PC-3 (cell line): ENCODE measurements around the gene CADPS2. TPM values are rescaled to one million over a fixed set of nuclear protein-coding genes. Genes with fewer than 3 reads are reported as not detected.
"Not testable (repeated sequence)": the region's sequence is repeated elsewhere in the genome, so short reads cannot be mapped to it uniquely, and the experiment has no call there.

Experiments used
- ATAC-seq: fragments of 200-7000 bp; cut with Tn5 transposase; 2 replicates; pipeline ENCODE4 v1.9.1; 2020; ENCODE audit warnings: mild to moderate bottlenecking, moderate library complexity
- BruUV-seq: library from RNA; stranded (reverse); fragments of 400-500 nt; replicated peaks from 2 replicates; lab custom pipeline; 2021; lab: Mats Ljungman, UMichigan
- CTCF ChIA-PET: fragments of 300-600 bp; sonication (Branson Sonifier 250); formaldehyde crosslinking; loops from one replicate; lab custom pipeline; 2022; ENCODE audit warnings: antibody characterized with exemption; lab: Charles Lee
- POLR2A ChIA-PET: fragments of 300-600 bp; sonication (Branson Sonifier 250); formaldehyde crosslinking; loops from one replicate; lab custom pipeline; 2022; ENCODE audit warnings: antibody characterized with exemption; ENCODE audit not compliant: unreplicated experiment; lab: Charles Lee
- DNase-seq: peaks from one replicate; pipeline ENCODE4 v3.0.0-alpha.2; 2015
- H2AFZ ChIP-seq: fragments of 300-600 bp; sonication (generic); 2 replicates; pipeline ENCODE4 v1.6.0; 2016; ENCODE audit warnings: antibody characterized with exemption, low read length
- H3F3A ChIP-seq: fragments of 300-600 bp; sonication (generic); one replicate; pipeline ENCODE4 v1.6.0; 2017; ENCODE audit warnings: antibody characterized with exemption, low read length, control low read depth, mild to moderate bottlenecking; ENCODE audit not compliant: unreplicated experiment
- H3K27ac ChIP-seq: fragments of 300-600 bp; sonication (generic); 2 replicates; pipeline ENCODE4 v1.5.1; 2016; ENCODE audit warnings: mild to moderate bottlenecking, low read length
- H3K27me3 ChIP-seq: fragments of 300-600 bp; sonication (generic); 2 replicates; pipeline ENCODE4 v1.6.1; 2016; ENCODE audit warnings: low read length, mixed read lengths
- H3K36me3 ChIP-seq: fragments of 300-600 bp; sonication (generic); 2 replicates; pipeline ENCODE4 v1.6.1; 2016; ENCODE audit warnings: low read depth, mixed run types, low read length, mixed read lengths
- H3K4me1 ChIP-seq: fragments of 300-600 bp; sonication (generic); 2 replicates; pipeline ENCODE4 v1.5.1; 2016; ENCODE audit warnings: low read length; ENCODE audit not compliant: insufficient read depth
- H3K4me2 ChIP-seq: fragments of 300-600 bp; sonication (generic); 2 replicates; pipeline ENCODE4 v1.6.0; 2016; ENCODE audit warnings: low read length
- H3K4me3 ChIP-seq: fragments of 300-600 bp; sonication (generic); 2 replicates; pipeline ENCODE4 v1.5.1; 2016; ENCODE audit warnings: mild to moderate bottlenecking, low read length, mixed read lengths
- H3K79me2 ChIP-seq: fragments of 300-600 bp; sonication (generic); 2 replicates; pipeline ENCODE4 v1.6.1; 2017; ENCODE audit warnings: low read length, mixed read lengths
- H3K9ac ChIP-seq: fragments of 300-600 bp; sonication (generic); 2 replicates; pipeline ENCODE4 v1.6.0; 2016; ENCODE audit warnings: mild to moderate bottlenecking, low read length
- H3K9me2 ChIP-seq: fragments of 300-600 bp; sonication (generic); replicated peaks from 2 replicates; pipeline ENCODE4 v1.6.1; 2016; ENCODE audit warnings: mixed run types, low read length, mixed read lengths
- H3K9me3 ChIP-seq: fragments of 300-600 bp; sonication (generic); 2 replicates; pipeline ENCODE4 v1.6.1; 2016; ENCODE audit warnings: low read length, mixed read lengths
- H4K20me1 ChIP-seq: fragments of 300-600 bp; sonication (generic); 2 replicates; pipeline ENCODE4 v1.6.1; 2016; ENCODE audit warnings: low read length, mixed read lengths
- CTCF ChIP-seq: fragments of 300-600 bp; sonication (generic); conservative IDR thresholded peaks from 2 replicates; pipeline ENCODE4 v1.5.1; 2017; ENCODE audit warnings: antibody characterized with exemption, low read depth, mild to moderate bottlenecking, low read length
- EZH2 ChIP-seq: fragments of 300-600 bp; sonication (generic); IDR thresholded peaks from one replicate; pipeline ENCODE4 v1.6.1; 2017; ENCODE audit warnings: antibody characterized with exemption, mild to moderate bottlenecking, low read length; ENCODE audit not compliant: unreplicated experiment
- EZH2phosphoT487 ChIP-seq: fragments of 300-600 bp; sonication (generic); IDR thresholded peaks from 2 replicates; pipeline ENCODE4 v1.6.1; 2018; ENCODE audit warnings: mild to moderate bottlenecking, antibody characterized with exemption, low read length, borderline replicate concordance
- intact Hi-C: fragments of 100-400 bp; cut with micrococcal nuclease; formaldehyde crosslinking; loops from 2 replicates; pipeline ENCODE4 v1.9.0; 2023
- total RNA-seq: library from RNA; depleted of rRNA; stranded (reverse); fragments of >200 nt; gene quantifications from 2 replicates; pipeline ENCODE4 v1.2.3, GENCODE V29; 2014

Gene CADPS2
- total RNA-seq, 1 experiment from 2014 or later = 9.4 TPM

DNA sequence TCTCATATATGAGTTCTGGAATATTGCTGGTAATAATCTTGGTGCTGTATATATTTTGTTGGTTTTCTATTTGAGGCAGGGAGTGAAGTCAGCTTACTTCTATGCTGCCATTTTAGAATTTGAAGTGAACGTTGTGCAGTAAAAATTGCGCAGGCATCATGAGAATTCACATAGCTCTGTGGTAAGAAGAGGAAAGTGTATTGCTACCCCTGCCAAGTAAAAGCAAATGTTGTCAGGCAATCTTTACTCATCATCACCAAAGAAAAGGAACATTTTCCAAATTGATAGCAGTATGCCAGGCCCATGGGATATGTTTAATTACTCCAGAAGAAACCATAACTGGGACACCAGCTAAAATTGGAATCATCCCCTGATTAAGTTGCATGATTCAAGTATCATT, 595.1 kb downstream of the CADPS2 start:
- ATAC-seq (no peak), DNase-seq (no peak)
- Histone ChIP-seq H3K9me3 (0 out of 2 replicates have a peak, but pooled peaks cover 2% of the 10 kb centered on the region), H4K20me1 (no peaks in the 10 kb centered on the region), H3K9me2 (no peaks in the 10 kb centered on the region), H3K36me3 (no peaks in the 10 kb centered on the region), H2AFZ (no peak overlapping the region), H3K27ac (no peak overlapping the region), H3K4me3 (no peak overlapping the region), H3K4me2 (no peak overlapping the region), H3K9ac (no peak overlapping the region), H3K4me1 (no peaks in the 10 kb centered on the region), H3K79me2 (no peaks in the 10 kb centered on the region), H3K27me3 (no peaks in the 10 kb centered on the region), H3F3A (no peaks in the 10 kb centered on the region)
- no peak for TF ChIP-seq CTCF
- no peak for TF ChIP-seq EZH2phosphoT487
- no peak for TF ChIP-seq EZH2
- POLR2A ChIA-PET = no interaction called here
- BruUV-seq = no TSS peak
- intact Hi-C loops = no loop called here
- CTCF ChIA-PET = no interaction called here

GRCh38 chr7:122290476-122290875, 595.8 kb downstream of the CADPS2 start:
- CTCF ChIA-PET = no interaction called here
- TF ChIP-seq EZH2 = no peak
- TF ChIP-seq CTCF = no peak
- no peak for TF ChIP-seq EZH2phosphoT487
- Histone ChIP-seq H3F3A (no peaks in the 10 kb centered on the region), H3K27ac (no peak overlapping the region), H4K20me1 (no peaks in the 10 kb centered on the region), H3K9ac (no peak overlapping the region), H3K4me1 (no peaks in the 10 kb centered on the region), H3K9me3 (0 out of 2 replicates have a peak, but pooled peaks cover 2% of the 10 kb centered on the region), H3K27me3 (no peaks in the 10 kb centered on the region), H3K36me3 (no peaks in the 10 kb centered on the region), H3K4me3 (no peak overlapping the region), H3K9me2 (no peaks in the 10 kb centered on the region), H3K4me2 (no peak overlapping the region), H2AFZ (no peak overlapping the region), H3K79me2 (no peaks in the 10 kb centered on the region)
- POLR2A ChIA-PET = no interaction called here
- DNase-seq = no peak
- no peak for ATAC-seq
- BruUV-seq = no TSS peak
- intact Hi-C loops = no loop called here

GRCh38 chr7:122289426-122289825, 596.8 kb downstream of the CADPS2 start:
- no peak for TF ChIP-seq EZH2phosphoT487
- TF ChIP-seq EZH2 = no peak
- no peak for TF ChIP-seq CTCF
- DNase-seq (no peak), ATAC-seq (no peak)
- intact Hi-C loops = no loop called here
- H3K4me2 ChIP-seq = no peak overlapping the region
- H3K27me3 ChIP-seq = no peaks in the 10 kb centered on the region
- H4K20me1 ChIP-seq = no peaks in the 10 kb centered on the region
- no peaks in the 10 kb centered on the region for H3F3A ChIP-seq
- no peak overlapping the region for H3K27ac ChIP-seq
- no peaks in the 10 kb centered on the region for H3K9me2 ChIP-seq
- H3K4me3 ChIP-seq = no peak overlapping the region
- ChIA-PET CTCF (no interaction called here), POLR2A (no interaction called here)
- no TSS peak for BruUV-seq
- H3K9me3 ChIP-seq = 0 out of 2 replicates have a peak, but pooled peaks cover 2% of the 10 kb centered on the region
- H2AFZ ChIP-seq = no peak overlapping the region
- no peaks in the 10 kb centered on the region for H3K4me1 ChIP-seq
- H3K9ac ChIP-seq = no peak overlapping the region
- no peaks in the 10 kb centered on the region for H3K79me2 ChIP-seq
- no peaks in the 10 kb centered on the region for H3K36me3 ChIP-seq

GRCh38 chr7:122284608-122285007, 601.7 kb downstream of the CADPS2 start:
- H3K9me2 ChIP-seq, H3K27ac ChIP-seq, H3K4me1 ChIP-seq, H3K36me3 ChIP-seq, DNase-seq, intact Hi-C loops, H3K79me2 ChIP-seq, H3K9ac ChIP-seq, H2AFZ ChIP-seq, ATAC-seq, H3K27me3 ChIP-seq, H3F3A ChIP-seq, H3K9me3 ChIP-seq, H4K20me1 ChIP-seq: not testable (repeated sequence)
- 0 out of 2 replicates have a peak overlapping the region, but pooled peaks have one; percentile 59 for H3K4me2 ChIP-seq
- peak overlapping the region; percentile 50 for H3K4me3 ChIP-seq
- POLR2A ChIA-PET = interaction anchor here (0.7 kb wide), 1 partner anchor 46 kb away, joined by 4 read pairs; no protein-coding TSS in a partner anchor
- CTCF ChIA-PET = interaction anchor here (0.6 kb wide), 1 partner anchor 46 kb away, joined by 3 read pairs; no protein-coding TSS in a partner anchor
- BruUV-seq = TSS peak; percentile 78
